Colon (tissue), 2 donors: ENCODE data around the gene AANAT.

Experiments
- FAIRE-seq: peaks from 2 replicates; lab custom pipeline; 2012; peaks lifted over from hg19 to GRCh38; lab: Jason Lieb, UNC
- donor health status: control.
- donor health status: control.

Gene AANAT

GRCh38 chr17:76491271-76492122 lies 24.1 kb downstream of the AANAT start:
- FAIRE-seq: no peak

DNA sequence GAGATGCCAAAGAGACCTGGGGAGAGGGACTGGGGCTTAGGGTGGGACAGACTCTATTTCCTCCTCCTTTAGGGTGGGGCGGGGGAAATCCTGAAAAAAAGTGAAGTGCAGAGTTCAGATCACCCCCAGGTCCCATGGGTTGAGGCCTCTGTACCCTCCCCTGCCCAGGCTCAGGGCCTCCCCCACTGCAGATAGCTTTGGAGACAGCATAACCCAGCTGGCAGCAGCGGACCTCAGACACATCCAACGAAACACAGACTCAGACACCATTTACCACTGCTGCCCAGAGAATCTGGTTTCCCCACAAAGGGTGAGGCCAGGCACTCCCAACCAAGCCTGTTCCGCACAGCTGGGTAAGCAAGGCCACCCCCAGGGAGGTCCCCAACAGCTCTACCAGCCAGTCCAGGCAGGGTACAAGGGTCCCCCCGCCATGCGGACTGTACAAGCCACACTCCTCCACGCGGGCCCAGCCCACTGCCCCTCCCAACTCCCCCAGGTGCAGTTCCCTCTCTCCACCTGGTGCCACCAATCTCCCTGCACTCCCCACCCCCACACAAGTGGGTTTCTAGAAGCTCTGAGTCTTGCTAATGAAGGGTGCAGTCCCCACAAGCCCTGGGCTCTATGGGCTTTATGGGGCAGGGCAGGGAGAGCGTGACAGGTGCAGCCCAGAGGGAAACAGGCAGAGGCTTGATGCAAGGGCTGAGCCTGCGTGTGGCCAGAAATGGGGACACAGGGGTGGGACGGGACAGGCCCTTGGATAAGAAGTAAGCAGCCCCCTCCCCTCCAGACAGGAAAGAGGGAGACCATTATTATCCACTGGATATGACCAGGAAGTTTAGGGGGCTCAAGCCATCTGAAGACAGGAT lies 25.0 kb downstream of the AANAT start:
- no peak for FAIRE-seq

GRCh38 chr17:76492989-76493501 lies 25.6 kb downstream of the AANAT start:
- no peak for FAIRE-seq

- FAIRE-seq: no peak
These were observed 26.2 kb downstream of the AANAT start for GRCh38 chr17:76493505-76494167.

DNA sequence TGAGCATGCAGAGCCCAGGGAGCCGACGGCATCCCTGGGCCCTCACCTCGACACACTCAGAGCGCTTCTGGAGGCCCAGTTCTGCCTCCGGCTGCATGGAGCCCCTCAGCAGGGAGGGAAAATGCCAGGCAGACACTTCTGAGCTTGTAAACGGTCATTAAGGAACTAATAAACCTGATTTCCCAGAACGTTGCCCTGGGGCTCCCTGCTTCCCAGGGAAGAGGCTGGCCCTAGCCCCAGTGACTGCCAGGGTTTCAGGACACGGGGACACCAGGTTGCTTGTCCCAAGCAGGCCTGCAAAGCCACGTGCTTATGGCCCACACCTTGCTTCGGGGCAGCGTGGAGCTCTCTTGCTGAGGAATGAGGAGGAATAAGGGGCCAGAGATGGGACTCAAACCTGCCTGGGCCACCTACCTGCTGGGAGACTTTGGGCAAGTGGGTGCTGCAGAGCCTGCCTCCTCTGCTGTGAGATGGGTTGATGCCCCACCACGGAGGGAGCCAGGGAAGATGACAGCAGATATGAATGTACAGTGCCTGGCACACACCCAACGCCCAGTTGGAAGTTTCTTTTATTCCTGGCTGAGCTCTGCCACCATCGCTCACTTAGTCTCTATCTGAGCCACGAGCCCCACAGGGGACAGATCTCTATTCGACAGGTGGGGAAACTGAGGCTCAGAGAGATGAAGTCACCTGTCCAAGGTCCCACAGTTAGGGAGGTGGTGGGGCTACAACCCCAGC lies 28.4 kb downstream of the AANAT start:
- FAIRE-seq: no peak

DNA sequence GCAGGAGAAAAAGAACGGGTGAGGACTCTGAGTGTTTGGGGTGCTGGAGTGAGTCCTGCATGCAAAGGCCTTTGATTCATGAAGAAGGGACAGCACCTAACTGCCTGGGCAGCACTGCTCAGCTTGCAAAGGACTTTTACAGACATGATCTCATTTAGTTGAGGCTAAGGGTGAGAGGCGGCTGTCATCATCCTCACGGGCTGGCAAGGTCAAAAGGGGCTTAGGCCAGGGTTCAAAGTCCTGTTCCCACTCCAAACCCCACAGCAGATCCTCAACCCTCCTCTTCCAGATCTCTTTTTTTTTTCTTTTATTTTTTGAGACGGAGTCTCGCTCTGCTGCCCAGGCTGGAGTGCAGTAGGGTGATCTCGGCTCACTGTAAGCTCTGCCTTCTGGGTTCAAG lies 29.1 kb downstream of the AANAT start:
- no peak for FAIRE-seq

DNA sequence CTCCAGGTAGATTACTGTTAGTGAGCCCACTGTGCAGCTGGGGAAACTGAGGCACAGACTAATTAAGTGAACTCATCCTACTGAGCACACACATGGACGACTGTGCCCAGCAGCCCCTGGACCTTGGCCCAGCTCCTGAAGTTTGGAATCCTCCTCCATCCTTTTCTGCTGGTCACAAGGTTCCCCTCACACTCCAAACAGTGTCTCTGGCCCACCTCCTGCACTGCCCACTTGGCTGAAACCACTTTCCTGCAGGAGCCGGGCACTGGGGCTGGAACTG lies 30.2 kb downstream of the AANAT start:
- FAIRE-seq: no peak

GRCh38 chr17:76497979-76498875 lies 30.8 kb downstream of the AANAT start:
- no peak for FAIRE-seq

DNA sequence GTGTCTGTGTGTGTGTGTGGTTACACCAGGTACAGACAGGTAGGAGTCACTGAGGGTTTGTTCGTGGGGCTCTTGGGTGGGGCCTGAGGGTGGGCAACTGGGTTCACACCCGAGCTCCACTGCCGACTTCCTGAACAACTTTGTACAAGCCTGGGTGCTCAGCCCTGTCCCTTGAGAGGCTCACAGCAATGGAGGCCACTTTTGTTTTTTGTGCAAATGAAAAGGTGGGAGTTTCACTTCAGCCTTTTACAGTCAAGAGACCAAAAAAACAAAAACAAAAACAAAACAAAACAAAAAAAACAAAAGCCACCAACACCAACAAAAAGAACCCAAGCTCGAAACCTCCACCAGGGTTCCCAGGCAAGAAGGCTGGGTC lies 31.5 kb downstream of the AANAT start:
- no peak for FAIRE-seq

DNA sequence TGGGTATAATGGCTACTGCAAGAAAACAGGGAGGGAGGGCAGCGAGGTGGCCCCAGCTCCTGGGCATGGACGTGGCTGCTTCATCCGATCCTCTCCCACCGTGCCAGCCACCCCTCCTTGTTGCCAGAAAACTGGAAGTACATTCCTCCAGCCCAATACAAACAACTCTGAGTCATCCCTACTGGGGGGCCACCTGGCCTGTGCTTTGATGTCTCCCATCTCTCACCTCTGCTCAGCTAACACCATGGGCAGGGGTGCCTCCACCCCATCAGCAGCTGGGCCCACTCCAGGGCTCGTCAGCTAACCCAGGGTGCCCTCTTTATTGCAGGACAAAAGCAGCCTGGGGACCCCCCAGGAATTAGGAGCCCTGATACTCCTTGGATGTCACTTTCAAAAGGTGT lies 31.9 kb downstream of the AANAT start:
- no peak for FAIRE-seq

DNA sequence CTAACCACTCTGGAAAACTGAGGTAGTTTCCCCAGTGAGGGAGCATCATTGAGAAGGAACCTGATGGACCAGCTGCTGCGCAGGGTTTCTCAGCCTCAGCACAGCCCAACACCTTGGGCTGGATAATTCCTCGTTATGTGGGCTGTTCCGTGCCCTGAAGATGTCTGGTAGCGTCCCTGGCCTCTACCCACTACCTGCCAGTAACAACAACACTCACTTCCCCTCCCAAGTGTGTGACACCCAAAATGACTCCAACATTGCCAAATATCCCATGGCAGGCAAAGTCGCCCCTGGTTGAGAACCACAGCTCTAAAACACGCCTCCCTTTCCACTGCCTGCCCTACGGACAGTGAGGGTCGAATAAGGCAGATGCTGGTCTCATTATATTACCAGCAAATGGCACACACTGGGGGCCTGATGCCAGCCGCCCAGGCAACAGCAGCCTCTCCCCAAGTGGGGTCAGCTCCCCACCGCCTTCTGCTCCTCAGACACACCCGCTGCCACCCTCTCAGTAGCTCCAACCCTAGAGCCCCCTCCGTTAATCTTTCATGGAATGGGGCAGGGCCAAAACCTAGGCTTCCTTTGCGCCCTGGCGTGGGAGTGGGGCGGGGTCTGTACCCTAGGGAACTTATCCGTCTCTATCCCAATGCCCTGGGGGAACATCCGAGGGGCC lies 32.8 kb downstream of the AANAT start:
- FAIRE-seq: no peak

DNA sequence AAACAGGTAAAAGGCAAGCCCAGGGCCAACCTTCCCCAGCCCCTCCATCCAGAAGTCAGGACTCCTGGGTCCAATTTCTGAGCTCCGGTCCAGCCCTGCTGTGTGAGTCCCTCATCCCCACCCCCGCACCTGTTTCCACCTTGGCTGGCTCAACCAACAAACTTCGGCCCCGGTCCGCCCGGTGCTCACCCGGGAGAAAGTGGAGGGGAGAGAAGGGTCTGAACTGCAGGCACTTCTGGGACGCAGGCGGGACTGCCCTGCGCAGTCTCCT lies 33.3 kb downstream of the AANAT start:
- FAIRE-seq: no peak

DNA sequence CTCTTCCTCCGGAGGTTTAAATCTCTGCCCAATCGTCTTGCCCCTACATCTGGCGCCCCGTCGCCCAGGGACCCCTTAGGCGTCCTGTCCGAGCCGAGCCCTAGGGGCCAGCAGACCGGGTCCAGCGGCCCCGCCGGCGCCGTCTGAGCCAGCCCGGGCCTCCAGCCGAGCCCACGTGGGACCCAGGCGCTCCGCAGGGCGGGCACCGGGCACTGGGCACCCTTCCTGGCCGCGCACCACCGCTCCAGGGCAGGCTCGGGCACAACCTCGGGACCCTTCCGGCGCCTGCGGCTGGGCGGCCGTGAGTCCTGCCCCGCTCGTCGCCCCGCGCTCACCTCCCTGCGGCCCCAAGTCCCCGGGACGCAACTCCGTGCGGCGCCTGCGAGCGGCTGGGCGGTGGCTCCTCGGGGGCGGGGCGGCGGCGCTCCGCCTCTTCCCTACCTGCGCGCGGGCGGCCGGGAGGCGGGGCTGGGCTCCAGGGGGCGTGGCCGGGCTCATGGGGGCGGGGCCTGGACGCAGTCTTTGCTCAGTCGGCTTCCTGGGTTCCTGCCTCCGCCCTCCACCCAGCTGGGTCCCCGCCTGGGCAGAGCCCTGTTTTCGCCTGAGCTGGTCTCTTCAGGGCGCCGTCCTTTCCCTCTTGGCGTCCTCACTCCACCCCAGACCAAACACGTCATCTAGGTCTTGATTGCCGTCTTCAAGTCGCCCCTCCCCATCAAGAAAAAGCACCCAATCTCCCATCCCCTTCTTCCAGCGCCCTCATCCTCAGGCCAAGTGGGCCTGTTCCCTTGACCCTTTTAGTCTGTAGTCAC lies 33.8 kb downstream of the AANAT start, which contains the start of gene RHBDF2:
RHBDF2 (minus strand) TSS at position 406 of the 809 bp plus-strand sequence. CDS start 19,899 bp downstream, outside the sequence.
- no peak for FAIRE-seq

DNA sequence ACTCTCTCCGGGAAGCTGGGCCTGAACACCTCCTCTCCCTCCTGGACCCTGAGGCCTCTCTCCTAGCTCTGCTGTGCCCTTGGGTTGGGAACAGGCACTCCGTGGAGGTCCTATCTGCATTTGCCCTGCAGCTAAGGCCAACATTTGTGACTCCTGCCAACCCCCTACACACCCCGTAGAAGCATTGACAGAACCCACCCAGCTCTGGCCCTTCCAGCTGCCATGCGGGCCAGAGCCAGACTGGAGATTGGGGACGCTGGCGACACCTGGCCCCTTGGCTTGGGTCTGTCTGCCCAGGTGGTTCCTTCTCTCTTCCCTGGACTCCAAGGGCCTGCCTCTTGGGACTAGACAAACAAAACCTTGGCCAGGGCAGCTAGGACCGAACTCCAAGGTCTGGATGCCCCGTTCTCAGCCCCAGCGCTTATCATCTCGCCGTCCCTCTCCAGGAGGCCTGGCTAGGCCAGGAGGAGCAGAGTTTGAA lies 34.5 kb downstream of the AANAT start:
- FAIRE-seq: no peak

GRCh38 chr17:76502341-76503211 lies 35.2 kb downstream of the AANAT start:
- no peak for FAIRE-seq

DNA sequence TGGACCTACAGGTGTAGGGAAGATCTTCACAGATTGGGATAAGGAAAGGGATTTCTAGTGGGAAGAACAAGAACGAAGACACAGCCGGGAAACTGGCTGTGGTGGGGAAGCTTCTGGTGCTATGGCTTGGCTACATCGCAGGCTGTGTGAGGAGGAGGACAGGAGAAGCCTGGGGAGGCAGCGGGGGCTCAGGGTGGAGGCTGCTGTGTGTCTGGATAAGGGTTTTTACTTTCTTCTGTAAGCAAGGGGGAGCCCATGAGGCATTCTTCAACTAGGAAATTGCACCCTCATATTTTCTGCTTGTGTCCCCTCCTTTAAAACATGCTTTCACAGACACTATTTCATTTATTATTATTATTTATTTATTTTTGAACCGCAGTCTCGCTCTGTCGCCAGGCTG lies 36.7 kb downstream of the AANAT start:
- FAIRE-seq: no peak

DNA sequence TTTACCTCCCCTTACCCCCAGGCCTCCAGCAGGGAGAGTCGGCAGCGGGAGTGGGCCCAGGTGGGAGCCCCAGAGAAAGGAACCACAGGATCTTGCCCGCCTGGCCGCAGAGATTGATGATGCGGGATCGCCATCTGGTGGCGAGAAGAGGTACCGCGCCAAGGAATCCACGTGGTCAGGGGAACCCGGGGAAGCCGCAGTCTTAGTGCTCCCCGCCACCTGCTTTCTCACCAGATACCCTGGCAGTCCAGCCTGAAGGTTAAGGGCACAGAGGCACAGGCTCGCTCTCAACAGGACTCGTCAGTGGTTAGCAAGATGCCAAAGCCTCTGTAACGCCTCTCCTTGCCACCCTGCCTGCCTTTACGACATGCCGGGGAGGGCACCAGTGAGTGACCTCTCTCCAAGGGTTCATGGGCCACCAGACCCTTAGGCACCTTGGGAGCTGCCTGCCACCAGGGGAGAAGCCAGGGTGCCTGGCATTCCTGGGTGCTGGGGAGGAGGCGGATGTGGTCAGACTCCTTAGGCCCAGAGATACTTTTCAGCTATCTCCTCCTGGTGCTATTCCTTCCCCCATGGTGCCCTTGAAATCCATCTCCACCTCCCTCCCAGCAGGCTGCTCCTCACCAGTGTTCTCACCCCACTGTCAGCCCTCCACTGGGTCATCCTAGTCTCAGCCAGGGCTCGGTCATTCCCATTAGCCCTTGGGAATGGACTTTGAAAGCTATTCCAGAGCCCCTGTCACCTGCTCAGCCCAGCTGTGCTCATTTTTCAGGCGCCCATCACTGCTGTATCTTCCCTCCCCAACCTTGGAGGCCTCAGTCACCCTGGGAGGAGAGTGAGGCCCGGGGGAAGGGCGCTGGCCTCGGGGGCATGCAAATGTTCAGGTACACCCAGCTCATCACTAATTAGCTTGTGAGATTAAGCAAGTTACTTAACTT lies 39.3 kb downstream of the AANAT start:
- no peak for FAIRE-seq
